Hindlimb muscle (tissue), 1 donor: Measurements from ENCODE around the gene IL16. TPM values are rescaled to one million over a fixed set of nuclear protein-coding genes. Genes with fewer than 3 reads are reported as not detected.

Experiments used
- DNase-seq: peaks from one replicate; pipeline ENCODE4 v3.0.0-alpha.2; 2013
- polyA plus RNA-seq: library from polyadenylated mRNA; unstranded; fragments of 120-200 nt; gene quantifications from one replicate; pipeline ENCODE4 v1.2.1, GENCODE V29; 2013; ENCODE audit not compliant: insufficient read length

Gene IL16
- polyA plus RNA-seq, 1 donor, result 9.1 TPM

DNA sequence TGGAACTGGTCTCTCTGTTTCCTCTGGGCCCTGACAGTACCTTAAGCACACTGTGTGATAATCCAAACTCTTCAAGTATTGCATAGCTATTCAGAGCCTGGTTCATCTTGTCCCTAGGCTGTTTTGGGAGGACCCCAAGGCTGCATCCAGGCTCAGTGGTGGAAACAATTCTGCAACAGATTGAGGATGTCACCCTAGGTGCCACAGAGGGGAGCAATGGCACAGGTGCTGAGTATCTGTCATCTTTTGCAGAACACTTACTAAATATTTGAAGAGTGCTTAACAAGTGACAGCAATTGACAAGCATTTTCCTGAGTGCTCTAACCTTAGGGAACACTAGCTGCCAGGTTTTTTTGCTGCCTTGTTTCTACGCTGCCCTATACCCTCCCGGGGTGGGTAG is 99.5 kb downstream of the IL16 start:
- DNase-seq, result no peak

DNA sequence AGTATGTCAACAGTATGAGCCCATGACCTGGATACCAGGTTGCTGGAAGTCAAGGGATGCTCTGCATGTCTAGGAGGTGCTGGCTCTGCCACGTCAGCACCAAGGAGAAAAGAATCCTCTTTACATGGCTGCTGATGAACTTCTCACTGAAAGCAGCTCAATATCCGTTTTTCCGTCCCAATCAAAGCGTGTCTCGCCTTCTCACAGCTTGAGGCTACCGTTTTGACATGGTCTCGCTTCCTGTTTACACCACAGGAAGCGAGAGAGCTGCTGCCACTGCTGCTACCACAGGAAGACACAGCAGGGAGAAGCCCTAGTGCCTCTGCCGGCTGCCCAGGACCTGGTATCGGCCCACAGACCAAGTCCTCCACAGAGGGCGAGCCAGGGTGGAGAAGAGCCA is 100.0 kb downstream of the IL16 start:
- DNase-seq, result no peak

GRCh38 chr15:81297147-81297572 is 100.5 kb downstream of the IL16 start:
- DNase-seq, result no peak

DNA sequence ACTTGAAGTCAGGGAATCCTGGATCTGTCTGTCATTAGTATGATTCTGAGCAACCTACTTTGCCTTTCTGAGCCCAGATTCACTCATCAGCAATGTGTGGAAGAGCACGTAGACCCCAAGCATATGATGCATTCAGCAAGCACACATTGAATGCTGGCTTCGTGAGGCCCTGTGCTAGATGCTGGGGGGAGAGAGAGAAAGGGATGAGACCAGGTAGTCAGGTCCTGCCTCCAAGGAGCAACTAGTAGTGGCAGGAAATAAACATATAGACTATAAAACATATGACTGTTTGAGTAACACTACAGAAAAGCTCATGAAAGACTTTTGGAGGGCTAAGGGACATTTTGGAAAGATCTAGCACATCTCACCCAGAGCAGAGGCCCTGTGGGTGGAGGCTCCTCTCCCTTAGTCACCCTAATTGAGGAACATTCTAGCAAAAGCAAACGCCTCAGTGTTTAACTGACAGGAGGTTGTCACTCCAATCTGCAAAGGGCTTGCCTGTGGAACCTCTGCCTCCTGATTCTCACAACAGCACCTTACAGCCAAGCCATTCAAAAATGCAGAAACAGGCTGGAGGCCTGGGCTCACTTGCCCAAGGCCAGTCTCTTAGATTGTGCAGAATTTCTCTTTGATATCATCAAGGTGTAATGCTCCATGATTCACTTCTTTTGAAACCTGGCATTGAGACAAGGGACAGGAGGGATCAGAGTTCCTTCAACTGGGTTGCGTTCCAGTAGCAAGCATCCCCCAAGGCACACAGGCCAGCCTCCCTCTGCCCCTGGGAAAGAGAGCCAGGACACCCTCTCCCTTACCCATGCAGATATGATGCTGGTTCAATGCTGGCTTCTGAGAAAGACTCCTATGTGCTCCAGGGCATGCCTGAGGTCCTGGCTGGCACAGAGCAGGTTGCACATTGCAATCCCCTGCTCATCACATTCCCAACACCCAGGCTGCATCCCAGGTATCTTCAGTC is 101.2 kb downstream of the IL16 start:
- no peak for DNase-seq

DNA sequence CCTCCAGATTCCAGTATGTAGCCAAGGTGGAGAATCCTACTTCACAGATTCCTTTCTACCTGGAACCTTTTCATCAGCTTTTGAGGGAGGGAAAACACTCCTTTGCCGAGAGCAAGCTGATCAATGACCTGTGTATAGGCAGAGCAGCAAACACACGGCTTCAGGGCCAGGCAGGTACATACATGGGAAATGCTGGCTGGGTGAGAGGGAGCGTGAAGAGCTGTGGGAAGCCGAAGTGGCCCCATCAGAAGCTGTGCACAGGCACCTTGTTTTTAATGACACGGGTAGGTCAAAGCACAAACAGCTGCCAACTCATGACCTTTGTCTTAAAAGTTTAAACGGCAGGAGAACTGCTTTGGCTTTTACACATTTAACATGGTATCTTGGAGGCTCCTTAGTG is 101.9 kb downstream of the IL16 start:
- DNase-seq, result no peak

GRCh38 chr15:81299156-81299555 is 102.5 kb downstream of the IL16 start:
- no peak for DNase-seq

DNA sequence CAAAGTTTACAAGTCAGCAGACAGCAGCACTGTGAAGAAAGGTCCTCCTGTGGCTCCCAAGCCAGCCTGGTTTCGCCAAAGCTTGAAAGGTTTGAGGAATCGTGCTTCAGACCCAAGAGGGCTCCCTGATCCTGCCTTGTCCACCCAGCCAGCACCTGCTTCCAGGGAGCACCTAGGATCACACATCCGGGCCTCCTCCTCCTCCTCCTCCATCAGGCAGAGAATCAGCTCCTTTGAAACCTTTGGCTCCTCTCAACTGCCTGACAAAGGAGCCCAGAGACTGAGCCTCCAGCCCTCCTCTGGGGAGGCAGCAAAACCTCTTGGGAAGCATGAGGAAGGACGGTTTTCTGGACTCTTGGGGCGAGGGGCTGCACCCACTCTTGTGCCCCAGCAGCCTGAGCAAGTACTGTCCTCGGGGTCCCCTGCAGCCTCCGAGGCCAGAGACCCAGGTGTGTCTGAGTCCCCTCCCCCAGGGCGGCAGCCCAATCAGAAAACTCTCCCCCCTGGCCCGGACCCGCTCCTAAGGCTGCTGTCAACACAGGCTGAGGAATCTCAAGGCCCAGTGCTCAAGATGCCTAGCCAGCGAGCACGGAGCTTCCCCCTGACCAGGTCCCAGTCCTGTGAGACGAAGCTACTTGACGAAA is 103.1 kb downstream of the IL16 start:
- no peak for DNase-seq

GRCh38 chr15:81301385-81301784 is 104.7 kb downstream of the IL16 start:
- DNase-seq, result no peak

DNA sequence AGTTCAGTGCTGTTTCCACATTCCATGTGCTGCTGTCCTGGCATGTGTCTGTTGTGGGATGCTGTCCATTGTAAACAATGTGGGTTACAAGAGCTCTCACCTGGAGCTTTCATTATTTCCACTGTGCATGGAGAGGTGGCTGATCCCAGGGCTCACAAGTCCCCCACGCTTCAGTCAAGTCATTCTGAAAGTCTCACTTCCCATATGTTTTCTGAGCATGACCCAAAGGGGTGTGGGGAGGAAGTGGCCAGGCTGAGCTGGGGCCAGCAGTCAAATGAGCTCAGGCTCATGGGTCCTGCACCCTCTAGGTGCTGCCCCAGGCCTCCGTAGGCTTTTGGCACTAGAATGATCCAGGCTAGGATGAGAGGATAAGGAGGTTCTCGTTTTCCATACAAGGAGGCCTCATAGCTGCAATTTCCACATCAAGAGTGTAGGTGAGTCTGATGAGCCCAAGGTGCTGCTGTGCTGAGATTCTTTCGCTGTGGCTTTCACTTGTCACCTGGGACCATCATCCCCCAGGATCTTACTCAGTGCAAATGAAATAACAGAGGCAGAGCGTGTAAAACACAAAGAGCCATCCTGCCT is 105.2 kb downstream of the IL16 start:
- no peak for DNase-seq

DNA sequence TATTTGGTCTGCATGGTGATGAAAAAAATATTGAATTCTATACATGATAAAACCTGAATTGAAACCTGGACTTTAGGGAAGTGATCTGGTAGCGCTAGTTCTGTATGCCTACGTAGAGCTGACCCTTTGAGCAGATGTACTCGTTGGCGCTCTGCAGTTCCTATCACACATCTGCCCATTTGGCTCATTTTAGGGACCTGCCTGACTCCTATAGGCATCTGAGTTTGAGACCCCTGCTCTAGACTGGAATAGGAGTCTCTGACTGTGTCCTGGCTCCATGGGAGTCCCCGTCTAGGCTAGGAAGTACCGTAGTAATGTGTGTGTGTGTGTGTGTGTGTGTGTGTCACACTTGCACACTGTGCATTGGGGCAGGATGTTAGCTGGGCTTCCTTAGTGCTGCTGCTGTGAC is 106.0 kb downstream of the IL16 start:
- no peak for DNase-seq

GRCh38 chr15:81303244-81304225 is 106.9 kb downstream of the IL16 start:
- no peak for DNase-seq

- no peak for DNase-seq
Observed at GRCh38 chr15:81304226-81304625, 107.5 kb downstream of the IL16 start.

- no peak for DNase-seq
Observed at GRCh38 chr15:81308260-81308659, 111.6 kb downstream of the IL16 start.

DNA sequence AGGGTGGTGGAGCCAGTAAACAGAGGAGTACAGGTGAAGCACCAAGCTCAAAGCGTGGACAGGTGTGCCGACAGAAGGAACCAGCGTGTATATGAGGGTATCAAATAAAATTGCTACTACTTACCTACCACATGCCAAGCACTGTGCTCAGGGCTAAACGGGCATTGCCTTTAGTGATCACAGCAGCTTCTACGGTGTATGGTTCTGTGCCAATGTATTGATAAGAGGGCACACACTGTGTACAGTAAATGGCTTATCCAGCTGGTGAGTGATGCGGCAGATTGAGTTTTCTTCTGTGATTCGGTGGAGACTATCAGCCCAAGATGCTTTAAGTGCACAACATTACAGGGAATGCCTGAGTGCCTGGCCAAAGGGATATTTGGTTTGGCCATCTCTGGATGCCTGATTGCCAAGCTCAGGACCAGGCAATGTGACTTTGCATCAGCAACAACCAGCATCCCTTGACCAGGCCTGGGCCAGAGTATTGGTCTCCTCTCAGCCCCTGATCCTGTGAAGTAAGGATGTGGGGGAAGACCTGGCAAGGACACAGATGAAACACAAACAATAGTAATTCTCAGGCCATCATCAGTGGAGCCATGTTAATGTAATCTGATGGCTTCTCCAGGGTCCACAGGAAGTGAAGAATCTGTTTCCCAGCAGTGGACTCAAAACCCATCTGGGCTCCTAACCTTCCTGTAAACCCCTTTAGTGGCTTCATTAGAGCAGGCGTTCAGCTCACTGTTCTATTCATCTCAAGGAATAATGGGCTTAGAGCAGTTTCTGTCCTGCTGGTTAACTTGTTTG is 113.2 kb downstream of the IL16 start:
- DNase-seq, result no peak

- DNase-seq, result no peak
Observed at GRCh38 chr15:81310480-81310879, 113.8 kb downstream of the IL16 start.

- no peak for DNase-seq
Observed at GRCh38 chr15:81311752-81312464, 115.2 kb downstream of the IL16 start.

DNA sequence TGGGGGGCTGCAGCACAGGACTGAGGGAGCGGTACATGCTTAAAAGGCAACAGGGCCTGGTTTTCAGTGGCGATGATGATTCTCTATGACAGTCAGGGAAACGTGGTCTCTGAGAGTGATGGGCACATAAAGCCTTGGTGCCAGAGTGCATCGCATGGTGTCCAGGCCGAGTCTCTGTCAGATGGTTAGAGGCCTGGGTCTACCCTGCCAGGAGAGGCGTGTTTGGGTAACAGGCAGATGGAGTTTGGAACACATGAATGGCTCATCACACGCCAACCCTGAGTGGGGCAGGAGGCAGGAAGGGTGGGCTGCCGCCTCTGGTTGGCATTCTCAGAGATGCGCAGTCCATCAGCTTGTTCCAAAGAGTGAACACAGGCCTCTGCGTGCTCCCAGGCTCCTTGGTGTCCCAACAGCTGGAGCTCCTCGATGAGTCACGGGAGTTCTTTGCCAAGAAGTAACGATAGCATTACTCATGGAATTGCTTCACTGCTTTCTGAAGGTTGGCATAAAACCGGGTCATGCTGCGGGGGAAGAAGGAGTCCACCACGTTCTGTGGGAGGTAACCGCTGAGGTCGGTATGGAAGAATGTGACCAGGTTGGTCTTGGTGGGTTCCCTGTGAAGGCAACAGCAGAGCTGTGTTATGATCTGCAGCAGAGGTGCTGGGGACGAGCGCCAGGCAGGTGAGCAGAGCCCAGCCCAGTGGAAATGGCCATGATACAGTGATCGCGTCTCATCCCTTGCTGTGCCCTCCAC is 116.3 kb downstream of the IL16 start:
- DNase-seq, result no peak

DNA sequence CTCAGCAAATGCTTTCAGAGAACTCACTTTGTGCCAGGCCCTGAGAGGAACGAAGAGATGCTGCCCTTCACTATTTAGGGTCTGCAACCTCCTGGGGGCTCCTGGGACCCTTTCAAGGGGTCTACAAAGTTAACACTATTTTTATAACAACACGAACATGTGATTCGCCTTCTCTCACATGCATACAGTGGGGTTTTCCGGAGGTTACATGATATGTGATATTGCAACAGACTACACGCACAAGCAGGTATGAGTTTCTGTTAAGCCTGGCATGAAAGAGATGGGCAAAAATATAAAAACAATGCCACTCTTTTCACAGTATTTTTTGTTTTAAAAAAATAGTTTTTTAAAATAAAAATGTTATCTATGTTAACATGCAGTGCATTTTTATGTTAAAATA is 117.0 kb downstream of the IL16 start:
- no peak for DNase-seq

GRCh38 chr15:81314378-81314777 is 117.7 kb downstream of the IL16 start:
- no peak for DNase-seq
